HepG2 (cell line): Measurements from ENCODE around the gene LRRC3C. TPM values are rescaled to one million over a fixed set of nuclear protein-coding genes. Genes with fewer than 3 reads are reported as not detected.

ENCODE experiments used
- AGO2 ChIP-seq: fragments of 200-400 bp; formaldehyde crosslinking; optimal IDR thresholded peaks from 2 replicates; pipeline ENCODE3; 2017; ENCODE audit warnings: mild to moderate bottlenecking, low read depth, low read length, moderate library complexity
- FOSL1 ChIP-seq: sonication (generic); formaldehyde crosslinking; IDR thresholded peaks from 2 replicates; pipeline ENCODE4 v1.9.0; 2021; ENCODE audit warnings: missing genetic modification reagents, borderline replicate concordance
- GTF2F1 ChIP-seq: fragments of 150-350 bp; IDR thresholded peaks from 2 replicates; pipeline ENCODE4 v1.6.1; 2014; ENCODE audit warnings: low read length
- MAZ ChIP-seq, 2 experiments: sonication (generic) in 1 of 2; formaldehyde crosslinking in 1 of 2; IDR thresholded peaks; 2 replicates each; pipeline versions ENCODE4 v1.5.0 to v1.6.1; 2012 to 2020; ENCODE audit warnings: low read depth in 2 of 2, mild to moderate bottlenecking in 2 of 2, borderline replicate concordance in 1 of 2, improper control_type of control experiment in 1 of 2, low read length in 1 of 2, missing genetic modification reagents in 1 of 2, moderate library complexity in 1 of 2
- MED8 ChIP-seq: sonication (generic); formaldehyde crosslinking; IDR thresholded peaks from 2 replicates; pipeline ENCODE4 v1.8.1; 2023; ENCODE audit warnings: mild to moderate bottlenecking, missing genetic modification reagents; ENCODE audit not compliant: insufficient replicate concordance
- MYPOP ChIP-seq: sonication (generic); formaldehyde crosslinking; IDR thresholded peaks from 2 replicates; pipeline ENCODE4 v1.8.1; 2023; ENCODE audit warnings: mild to moderate bottlenecking, moderate library complexity, missing genetic modification reagents
- NFKBIZ ChIP-seq: IDR thresholded peaks from 2 replicates; pipeline ENCODE4 v1.6.1; 2018; ENCODE audit warnings: missing genetic modification reagents, missing compliant biosample characterization
- NR0B2 ChIP-seq: sonication (generic); formaldehyde crosslinking; IDR thresholded peaks from 2 replicates; pipeline ENCODE4 v1.4.0; 2020; ENCODE audit warnings: mild to moderate bottlenecking, missing genetic modification reagents
- NR3C1 ChIP-seq: sonication (generic); formaldehyde crosslinking; IDR thresholded peaks from 2 replicates; pipeline ENCODE4 v1.4.0; 2020; ENCODE audit warnings: missing genetic modification reagents
- RBM22 ChIP-seq: fragments of 200-400 bp; formaldehyde crosslinking; optimal IDR thresholded peaks from 2 replicates; pipeline ENCODE3; 2017; ENCODE audit warnings: mild to moderate bottlenecking, low read length, moderate library complexity
- SALL1 ChIP-seq: sonication (generic); formaldehyde crosslinking; IDR thresholded peaks from 2 replicates; pipeline ENCODE4 v1.8.0; 2022; ENCODE audit warnings: mild to moderate bottlenecking, missing genetic modification reagents
- SP1 ChIP-seq, 2 experiments: fragments of 450-650 bp in 1 of 2; sonication (generic) in 1 of 2; formaldehyde crosslinking in 1 of 2; IDR thresholded peaks; 2 replicates each; pipeline versions ENCODE4 v1.4.0 to v1.6.1; 2016 to 2020; ENCODE audit warnings: missing genetic modification reagents in 1 of 2
- SRSF1 ChIP-seq: fragments of 200-400 bp; formaldehyde crosslinking; optimal IDR thresholded peaks from 2 replicates; pipeline ENCODE3; 2017; ENCODE audit warnings: mild to moderate bottlenecking, low read depth, low read length, moderate library complexity
- ZFP91 ChIP-seq: sonication (generic); formaldehyde crosslinking; IDR thresholded peaks from 2 replicates; pipeline ENCODE4 v1.9.0; 2022; ENCODE audit warnings: missing genetic modification reagents, mild to moderate bottlenecking, borderline replicate concordance
- ZNF224 ChIP-seq: sonication (generic); formaldehyde crosslinking; IDR thresholded peaks from 2 replicates; pipeline ENCODE4 v1.5.0; 2020; ENCODE audit warnings: mild to moderate bottlenecking, missing genetic modification reagents
- ZNF232 ChIP-seq: sonication (generic); formaldehyde crosslinking; IDR thresholded peaks from 2 replicates; pipeline ENCODE4 v1.4.0; 2020; ENCODE audit warnings: missing genetic modification reagents, borderline replicate concordance
- ZNF24 ChIP-seq: fragments of 450-650 bp; IDR thresholded peaks from 2 replicates; pipeline ENCODE4 v1.6.1; 2017; ENCODE audit warnings: antibody characterized with exemption, mild to moderate bottlenecking
- ZNF276 ChIP-seq: sonication (generic); formaldehyde crosslinking; IDR thresholded peaks from 2 replicates; pipeline ENCODE4 v1.4.0; 2020; ENCODE audit warnings: mild to moderate bottlenecking, low read depth, missing genetic modification reagents
- ZNF282 ChIP-seq: fragments of 450-650 bp; IDR thresholded peaks from 2 replicates; pipeline ENCODE4 v1.6.1; 2018; ENCODE audit not compliant: partially characterized antibody
- ZNF333 ChIP-seq: sonication (generic); formaldehyde crosslinking; IDR thresholded peaks from 2 replicates; pipeline ENCODE4 v1.4.0; 2020; ENCODE audit warnings: mild to moderate bottlenecking, missing genetic modification reagents, borderline replicate concordance
- ZNF460 ChIP-seq: sonication (generic); formaldehyde crosslinking; IDR thresholded peaks from 2 replicates; pipeline ENCODE4 v1.5.1; 2020; ENCODE audit warnings: missing genetic modification reagents, mild to moderate bottlenecking, borderline replicate concordance
- ZNF792 ChIP-seq: IDR thresholded peaks from 2 replicates; pipeline ENCODE4 v1.6.1; 2016
- polyA plus RNA-seq, 8 experiments: library from polyadenylated mRNA; depleted of rRNA in 3 of 8; stranded (reverse) in 7 of 8; unstranded in 1 of 8; fragments of >200 nt; fragmentation: Illumina TruSeq in 4 of 8; extraction: Trizol in 4 of 8; gene quantifications; 2 replicates each; pipeline versions ENCODE4 v1.2.1 to v1.2.3, GENCODE V29; 2011 to 2016; ENCODE audit warnings: low read depth in 4 of 8, missing spikeins in 1 of 8, mixed read lengths in 1 of 8; ENCODE audit not compliant: insufficient read depth in 1 of 8
- total RNA-seq, 5 experiments: library from RNA; depleted of rRNA; stranded (reverse); fragments of >200 nt; fragmentation: Illumina TruSeq; extraction: Trizol; gene quantifications; 2 replicates each; pipeline ENCODE4 v1.2.3, GENCODE V29; 2016; ENCODE audit warnings: low read depth in 1 of 5
- TF ChIP-seq, protein P1 (sequence below): sonication (generic); formaldehyde crosslinking; IDR thresholded peaks from 2 replicates; pipeline ENCODE4 v1.4.0; 2020; ENCODE audit warnings: missing genetic modification reagents

Gene LRRC3C
- total and polyA plus RNA-seq, 2 of the 13 experiments (the other 11 are each of a cell fraction or from before 2014, with no cell fraction given) = 0.17 TPM; not detected in 1

GRCh38 chr17:39919087-39919683 is 8.3 kb upstream of the LRRC3C start (continued):
- no peak for TF ChIP-seq ZNF24
- no peak for TF ChIP-seq FOSL1
- TF ChIP-seq ZFP91 (CRISPR knock-in tag) = 0 out of 2 replicates have a peak, but pooled peaks have one; percentile 28
- no peak for TF ChIP-seq NFKBIZ (CRISPR knock-in tag)
- TF ChIP-seq, protein P1, sequence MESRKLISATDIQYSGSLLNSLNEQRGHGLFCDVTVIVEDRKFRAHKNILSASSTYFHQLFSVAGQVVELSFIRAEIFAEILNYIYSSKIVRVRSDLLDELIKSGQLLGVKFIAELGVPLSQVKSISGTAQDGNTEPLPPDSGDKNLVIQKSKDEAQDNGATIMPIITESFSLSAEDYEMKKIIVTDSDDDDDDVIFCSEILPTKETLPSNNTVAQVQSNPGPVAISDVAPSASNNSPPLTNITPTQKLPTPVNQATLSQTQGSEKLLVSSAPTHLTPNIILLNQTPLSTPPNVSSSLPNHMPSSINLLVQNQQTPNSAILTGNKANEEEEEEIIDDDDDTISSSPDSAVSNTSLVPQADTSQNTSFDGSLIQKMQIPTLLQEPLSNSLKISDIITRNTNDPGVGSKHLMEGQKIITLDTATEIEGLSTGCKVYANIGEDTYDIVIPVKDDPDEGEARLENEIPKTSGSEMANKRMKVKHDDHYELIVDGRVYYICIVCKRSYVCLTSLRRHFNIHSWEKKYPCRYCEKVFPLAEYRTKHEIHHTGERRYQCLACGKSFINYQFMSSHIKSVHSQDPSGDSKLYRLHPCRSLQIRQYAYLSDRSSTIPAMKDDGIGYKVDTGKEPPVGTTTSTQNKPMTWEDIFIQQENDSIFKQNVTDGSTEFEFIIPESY (CRISPR knock-in tag) = no peak
- peak; percentile 28; the same call in 1 of the 2 replicates for TF ChIP-seq SALL1 (CRISPR knock-in tag)
- no peak for TF ChIP-seq NR0B2 (CRISPR knock-in tag)
- no peak for TF ChIP-seq ZNF333 (CRISPR knock-in tag)
- no peak for TF ChIP-seq ZNF224
- no peak for TF ChIP-seq MAZ (IDR thresholded peaks at IDR 0.05; ENCODE audit: borderline replicate concordance, low read depth, low read length)
- TF ChIP-seq MAZ (CRISPR knock-in tag; IDR thresholded peaks at IDR 0.05; ENCODE audit: low read depth) = 0 out of 2 replicates have a peak, but pooled peaks have one; percentile 25
- TF ChIP-seq MED8 (CRISPR knock-in tag) = no peak
- TF ChIP-seq ZNF276 = no peak
- peak; percentile 22 for TF ChIP-seq AGO2
- TF ChIP-seq ZNF460 (CRISPR knock-in tag) = 0 out of 2 replicates have a peak, but pooled peaks have one; percentile 1
- TF ChIP-seq GTF2F1 = no peak
- no peak for TF ChIP-seq SRSF1
- no peak for TF ChIP-seq ZNF232 (CRISPR knock-in tag)
- TF ChIP-seq RBM22 = peak; percentile 41
- 0 out of 2 replicates have a peak, but pooled peaks have one; percentile 24 for TF ChIP-seq ZNF792 (CRISPR knock-in tag)
- no peak for TF ChIP-seq ZNF282
- TF ChIP-seq NR3C1 = no peak
- TF ChIP-seq MYPOP (CRISPR knock-in tag) = no peak
- TF ChIP-seq SP1 (IDR thresholded peaks at IDR 0.05) = no peak
- peak; percentile 17; the same call in 1 of the 2 replicates for TF ChIP-seq SP1 (CRISPR knock-in tag; IDR thresholded peaks at IDR 0.05)
